T-helper 2 cell (primary cell): ENCODE data around the gene CTNNA1.

Experiments
- DNase-seq, 5 experiments: peaks; one replicate each; pipeline versions ENCODE4 v3.0.0 to v3.0.0-alpha.2; 2012 to 2022

CTNNA1 gene

DNA sequence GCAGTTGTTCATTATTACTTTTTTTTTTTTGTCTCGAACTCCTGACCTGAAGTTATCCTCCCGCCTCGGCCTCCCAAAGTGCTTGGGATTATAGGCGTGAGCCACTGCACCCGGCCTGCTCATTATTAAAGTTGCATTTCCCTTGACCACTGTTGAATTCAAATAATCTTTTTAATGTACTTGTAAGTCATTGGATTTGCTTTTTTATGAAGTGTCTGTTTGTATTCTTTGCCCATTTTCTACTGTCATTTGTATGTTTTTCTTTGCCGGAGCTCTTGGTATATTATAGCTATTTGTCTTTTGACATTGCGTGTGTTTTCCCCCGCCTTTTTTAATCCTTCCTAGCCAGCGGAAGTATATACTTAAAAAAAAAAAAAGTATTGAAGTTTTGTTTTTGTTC lies 99.9 kb downstream of the CTNNA1 start:
- DNase-seq: peak in 1 of 5 experiments; percentile 43

DNA sequence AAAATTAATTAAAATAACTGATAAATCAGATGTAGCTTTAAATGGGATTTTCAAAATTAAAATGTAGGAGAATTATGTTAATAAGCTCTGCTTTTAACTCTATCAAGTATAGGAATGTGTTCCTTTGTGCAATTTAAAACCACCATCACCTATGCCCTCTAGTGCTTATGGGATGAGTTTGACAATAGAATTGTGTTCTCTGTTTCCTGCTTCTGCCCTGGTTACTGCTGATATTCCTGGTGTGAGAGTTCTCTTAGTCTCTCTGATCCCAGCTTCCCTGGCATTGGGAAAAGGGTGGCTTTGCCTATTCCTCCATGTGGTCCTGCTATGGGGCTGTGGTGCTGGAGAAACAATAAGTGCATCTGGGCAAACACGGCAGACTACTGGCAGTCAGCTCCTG lies 113.8 kb downstream of the CTNNA1 start:
- DNase-seq: no peak

- no peak for DNase-seq
These were observed 115.8 kb downstream of the CTNNA1 start for GRCh38 chr5:138869038-138869437.

DNA sequence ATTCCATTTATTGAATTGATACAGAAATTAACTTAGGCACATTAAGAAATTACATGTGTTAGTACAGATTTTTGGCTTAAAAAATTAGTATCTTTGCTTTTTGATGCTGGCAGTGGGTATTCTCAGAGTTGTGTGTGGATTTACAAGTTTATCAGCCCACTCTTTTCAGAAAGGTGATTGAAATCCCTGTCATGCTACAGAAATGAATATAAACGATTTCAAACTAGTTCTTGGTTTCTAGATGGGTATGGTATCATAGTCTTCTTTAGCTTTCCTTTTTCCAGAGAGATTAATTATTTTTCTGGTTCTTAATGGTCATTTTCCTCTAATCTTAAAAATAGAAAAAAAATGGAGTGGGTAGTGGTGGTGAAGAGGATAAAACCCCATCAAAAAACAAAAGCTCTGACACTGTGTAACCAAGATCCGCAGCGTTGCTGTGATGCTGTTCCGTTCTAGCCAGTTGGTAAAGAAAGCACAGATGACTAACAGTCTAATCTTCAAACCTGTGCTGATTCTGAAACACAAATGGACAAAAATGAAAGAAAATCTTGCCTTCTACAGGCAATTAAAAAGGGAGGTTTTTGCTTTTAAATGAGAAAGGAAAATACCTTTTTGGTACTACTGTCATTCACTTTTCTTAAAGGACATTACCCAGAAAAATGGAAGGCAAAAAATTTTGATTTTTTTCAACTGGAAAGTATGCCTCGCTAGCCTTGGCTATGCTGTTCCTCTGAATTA lies 116.7 kb downstream of the CTNNA1 start:
- peak in 1 of 5 experiments; percentile 73 for DNase-seq

DNA sequence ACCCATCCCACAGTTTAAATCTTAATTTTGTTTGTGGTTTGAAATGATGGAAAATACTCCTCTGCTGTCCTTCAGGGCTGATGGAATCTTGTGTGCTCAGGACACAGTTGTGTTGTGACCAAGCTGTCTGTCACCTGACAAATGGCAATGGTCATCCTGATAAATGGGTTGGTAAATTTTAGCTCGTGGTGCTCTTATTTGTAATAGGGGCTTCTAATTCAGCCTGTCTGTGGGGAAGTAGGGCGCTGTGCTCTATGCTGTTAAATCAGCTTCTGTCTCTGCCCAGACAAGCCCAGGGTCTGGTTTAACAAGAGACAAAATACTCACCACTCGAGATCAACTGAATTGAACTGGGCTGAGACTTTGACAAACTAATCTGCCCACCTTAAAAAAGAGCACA lies 117.4 kb downstream of the CTNNA1 start:
- no peak for DNase-seq

GRCh38 chr5:138872841-138873465 lies 119.7 kb downstream of the CTNNA1 start:
- DNase-seq: no peak

DNA sequence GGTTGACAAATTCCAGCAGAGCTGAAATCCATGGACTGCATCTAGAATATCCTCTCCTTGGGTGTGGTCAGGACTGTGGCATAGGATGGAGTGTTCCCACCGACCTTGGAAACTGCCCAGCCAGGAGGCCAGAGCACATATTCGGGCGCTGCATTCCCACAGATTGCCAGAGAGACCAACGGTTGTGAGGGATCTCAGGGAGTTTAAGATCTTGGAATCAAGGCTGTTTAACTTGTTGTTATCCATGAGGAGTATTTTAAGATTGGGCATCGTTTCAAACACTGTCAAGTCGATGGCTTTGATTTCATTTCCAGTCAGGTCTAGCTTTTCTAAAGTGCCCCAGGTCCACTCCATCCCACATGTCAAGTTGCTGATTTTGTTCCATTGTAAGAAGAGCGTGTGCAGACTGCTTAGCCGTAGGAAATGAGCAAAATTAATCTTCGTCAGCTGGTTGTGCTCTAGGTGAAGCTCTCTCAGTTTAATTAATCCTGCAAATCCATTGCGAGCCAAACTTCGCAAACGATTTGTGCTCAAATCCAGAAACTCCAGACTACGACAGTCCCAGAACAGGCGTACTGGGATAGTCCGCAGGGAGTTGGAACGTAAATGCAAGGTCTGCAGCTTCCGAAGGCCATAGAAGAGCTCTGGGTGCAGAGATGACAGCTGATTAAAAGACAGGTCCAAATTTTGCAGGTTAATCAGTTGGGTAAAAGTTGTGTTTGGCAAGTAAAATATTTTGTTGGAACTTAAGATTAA lies 120.4 kb downstream of the CTNNA1 start:
- DNase-seq: no peak

DNA sequence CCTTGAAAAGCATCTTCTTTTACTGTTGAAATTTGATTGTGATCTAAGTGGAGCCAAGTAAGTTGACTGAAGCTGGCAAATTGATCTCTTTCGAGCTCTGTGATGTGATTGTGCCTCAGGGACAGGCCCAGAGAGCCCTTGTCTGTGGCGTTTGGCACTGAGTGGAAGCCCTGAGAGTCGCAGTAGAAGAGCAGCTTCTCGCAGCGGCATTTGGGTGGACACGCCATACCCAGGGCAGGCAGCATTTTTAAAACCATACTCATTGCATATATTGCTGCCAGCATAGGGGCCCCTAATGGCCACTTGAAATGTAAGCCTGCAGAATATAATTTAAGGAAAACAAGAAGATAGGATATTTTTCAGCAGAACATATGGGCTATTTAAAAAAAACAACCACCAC lies 121.0 kb downstream of the CTNNA1 start:
- no peak for DNase-seq

DNA sequence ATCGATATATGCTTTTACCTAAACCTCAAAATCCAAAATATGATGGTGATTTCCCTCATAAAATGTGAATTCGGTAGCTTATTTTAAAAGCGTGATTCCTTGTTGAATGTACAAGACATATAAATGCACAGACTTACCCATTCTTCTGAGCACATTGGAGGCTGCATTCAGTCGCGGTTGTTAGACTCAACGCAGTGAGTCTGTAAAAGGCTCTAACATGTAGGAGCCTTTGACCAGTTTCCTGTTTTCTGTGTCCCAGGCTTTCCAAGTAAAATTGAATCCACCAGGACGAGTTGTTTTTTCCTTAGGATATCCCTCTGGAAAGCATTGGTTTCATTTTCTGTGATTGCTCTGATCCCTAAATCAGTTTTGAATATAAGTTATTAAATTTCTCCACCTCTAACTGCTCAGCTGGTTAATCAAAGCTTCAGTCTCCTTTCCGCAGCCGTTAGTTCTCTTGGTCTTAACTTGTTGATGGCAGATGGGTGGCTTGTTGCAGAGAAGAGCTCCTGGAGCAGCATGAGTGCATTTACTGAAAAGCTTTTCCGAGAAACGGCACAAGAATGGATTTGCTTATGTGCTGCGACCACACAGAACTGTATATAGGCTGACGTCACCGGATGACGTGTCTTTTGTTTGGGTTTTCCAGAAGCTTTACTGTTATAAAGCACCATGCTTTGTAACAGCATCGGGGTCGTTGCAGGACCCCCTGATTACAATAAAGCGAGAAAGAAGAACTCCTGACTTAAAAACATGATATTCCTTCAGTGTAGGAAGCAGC lies 121.7 kb downstream of the CTNNA1 start, which contains the start of gene LRRTM2:
TSS of gene LRRTM2 (minus strand) at position 565 of the 781 bp plus-strand sequence. CDS start at position 141, 424 bp downstream.
- peak in 1 of 5 experiments; percentile 32 for DNase-seq

GRCh38 chr5:138875552-138875875 lies 122.3 kb downstream of the CTNNA1 start:
- peak in 1 of 5 experiments; percentile 45 for DNase-seq

DNA sequence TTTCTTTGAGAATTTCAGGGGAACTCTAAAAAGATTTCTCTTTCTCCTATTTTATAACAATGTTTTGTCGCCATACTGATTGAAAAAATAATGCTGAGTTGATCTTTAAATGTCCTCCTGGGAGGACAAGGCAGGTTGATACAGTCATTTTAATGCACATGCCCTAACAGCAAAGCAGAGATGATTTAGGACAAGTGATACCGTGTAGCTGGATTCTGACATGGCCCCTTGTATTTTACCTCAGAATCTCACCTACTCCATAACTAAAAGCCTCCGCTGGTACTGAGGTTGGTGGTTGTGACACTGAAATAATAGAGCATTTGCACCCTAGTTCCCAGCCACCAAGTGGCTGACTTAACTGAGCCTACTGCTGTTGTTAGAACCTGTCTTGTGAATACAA lies 122.7 kb downstream of the CTNNA1 start:
- no peak for DNase-seq

DNA sequence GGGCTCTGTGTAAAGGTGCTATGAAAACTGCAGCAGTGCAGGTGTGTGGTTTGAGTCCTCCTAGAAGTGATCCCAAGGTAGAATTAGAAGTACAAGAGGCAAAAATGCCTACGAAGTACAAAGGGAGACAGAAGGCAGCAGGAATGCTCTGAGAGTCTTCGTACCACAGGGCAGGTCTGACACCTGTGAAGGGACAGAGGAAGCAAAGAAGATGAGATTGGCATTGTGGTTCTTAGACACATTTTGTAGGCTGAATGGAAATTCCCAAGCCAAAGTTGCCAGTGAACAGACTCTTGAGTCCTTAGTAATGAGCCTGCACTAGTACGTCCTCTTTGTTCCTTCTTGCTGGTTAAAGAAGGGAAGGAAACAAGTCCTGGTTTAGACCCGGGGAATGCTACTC lies 123.6 kb downstream of the CTNNA1 start:
- DNase-seq: no peak

DNA sequence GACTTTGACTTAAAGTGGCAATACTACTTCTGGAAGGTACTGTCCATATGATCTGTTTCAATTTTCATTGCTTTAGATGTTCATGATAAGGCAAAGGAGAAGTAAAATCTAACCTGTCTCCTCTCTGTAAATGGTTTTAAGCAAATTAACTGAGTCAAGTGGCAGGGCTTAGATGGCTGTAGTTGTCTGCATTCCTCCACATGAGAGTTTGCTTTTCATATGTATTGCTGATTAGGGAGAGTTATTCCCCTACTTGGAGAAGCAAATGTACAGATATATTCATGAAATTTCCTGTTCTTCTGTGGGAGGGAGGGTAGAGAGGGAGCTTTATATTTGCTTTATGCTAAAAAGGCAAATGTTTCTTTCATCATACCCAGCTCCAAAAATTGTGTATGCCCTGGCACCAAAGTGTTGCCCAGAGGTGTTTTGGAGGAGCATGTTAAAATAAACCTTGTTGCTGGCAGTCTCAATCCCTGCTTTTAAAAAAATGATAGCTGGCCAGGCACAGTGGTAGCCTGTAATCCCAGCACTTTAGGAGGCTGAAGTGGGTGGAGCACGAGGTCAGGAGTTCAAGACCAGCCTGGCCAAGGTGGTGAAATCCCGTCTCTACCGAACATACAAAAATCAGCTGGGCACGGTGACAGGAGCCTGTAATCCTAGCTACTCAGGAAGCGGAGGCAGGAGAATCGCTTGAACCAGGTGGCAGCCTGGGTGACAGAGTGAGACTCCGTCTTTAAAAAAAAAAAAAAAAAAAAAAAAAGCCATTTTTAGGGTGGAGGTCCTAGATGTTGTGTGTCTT lies 125.4 kb downstream of the CTNNA1 start:
- DNase-seq: no peak

GRCh38 chr5:138883211-138883610 lies 130.0 kb downstream of the CTNNA1 start:
- no peak for DNase-seq

DNA sequence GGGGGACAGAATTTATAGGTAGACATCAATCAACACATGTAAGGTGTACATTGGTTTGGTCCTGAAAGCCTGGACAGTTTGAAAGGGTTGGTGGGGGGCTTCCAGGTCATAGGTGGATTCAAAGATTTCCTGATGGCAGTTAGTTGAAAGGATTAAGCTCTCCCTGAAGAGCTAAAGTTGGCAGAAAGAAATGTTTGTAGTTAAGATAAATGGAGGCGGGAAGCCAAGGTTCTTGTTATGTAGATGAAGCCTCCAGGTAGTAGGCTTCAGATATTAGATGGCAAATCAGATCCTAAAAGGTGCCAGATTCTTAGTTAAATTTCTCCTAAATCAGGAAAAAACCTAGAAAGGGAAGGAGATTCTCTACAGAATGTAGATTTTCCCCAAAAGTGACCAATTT lies 130.9 kb downstream of the CTNNA1 start:
- no peak for DNase-seq

DNA sequence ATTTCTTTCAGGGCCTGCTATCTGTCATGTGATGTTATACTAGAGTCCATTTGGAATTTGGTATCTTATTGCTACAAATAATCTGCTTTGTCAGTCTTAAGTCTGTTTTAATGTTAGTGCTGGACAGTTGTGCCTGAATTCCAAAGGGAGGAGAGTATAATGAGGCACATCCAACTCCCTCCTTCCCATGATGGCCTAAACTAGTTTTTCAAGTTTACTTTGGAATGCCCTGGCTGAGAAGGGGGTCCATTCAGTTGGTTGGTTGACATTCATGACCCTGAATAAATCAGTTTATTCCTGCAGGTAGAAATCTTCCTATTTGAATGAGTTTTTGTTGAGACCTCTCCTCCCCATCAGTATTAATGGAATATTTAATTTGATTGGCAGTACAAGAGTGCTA lies 131.3 kb downstream of the CTNNA1 start:
- no peak for DNase-seq

DNA sequence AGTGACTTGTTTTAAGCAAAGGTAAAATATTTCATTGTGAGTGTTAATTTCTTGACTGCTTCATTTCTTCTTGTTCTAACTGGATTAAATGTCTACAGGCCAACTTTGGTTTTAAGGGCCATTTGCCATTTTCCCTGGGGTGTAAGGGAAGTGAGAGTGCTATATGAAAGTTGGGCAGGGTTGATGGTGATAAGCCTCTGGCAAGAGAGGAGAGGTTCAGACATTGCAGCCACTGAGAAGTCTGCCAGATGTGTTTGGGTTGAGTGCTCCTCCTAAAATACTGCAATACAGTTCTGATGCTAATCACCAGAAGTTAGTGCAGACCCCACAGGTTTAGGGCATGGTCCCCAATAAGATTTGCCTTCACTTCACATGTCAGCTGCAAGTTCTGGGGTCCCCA lies 136.8 kb downstream of the CTNNA1 start:
- no peak for DNase-seq

- DNase-seq: no peak
These were observed 137.4 kb downstream of the CTNNA1 start for GRCh38 chr5:138890644-138891043.

- peak in 1 of 5 experiments; percentile 38 for DNase-seq
These were observed 142.7 kb downstream of the CTNNA1 start for GRCh38 chr5:138895918-138896317.

DNA sequence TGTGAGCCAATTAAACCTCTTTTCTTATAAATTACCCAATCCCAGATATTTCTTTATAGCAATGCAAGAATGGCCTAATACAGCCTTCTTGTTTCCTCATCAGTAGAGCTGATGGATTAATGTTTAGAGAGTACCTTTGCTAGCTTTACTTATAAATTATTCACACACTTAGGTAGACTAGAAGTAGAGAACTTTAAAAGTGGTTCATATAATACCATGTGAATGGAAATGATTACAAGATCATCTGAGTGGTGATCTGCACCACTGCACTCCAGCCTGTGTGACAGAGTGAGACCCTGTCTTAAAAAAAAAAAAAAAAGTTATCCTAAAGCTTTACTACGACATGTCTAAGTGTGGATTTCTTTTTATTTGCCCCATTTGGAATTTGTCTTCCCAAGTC lies 145.1 kb downstream of the CTNNA1 start:
- DNase-seq: no peak

DNA sequence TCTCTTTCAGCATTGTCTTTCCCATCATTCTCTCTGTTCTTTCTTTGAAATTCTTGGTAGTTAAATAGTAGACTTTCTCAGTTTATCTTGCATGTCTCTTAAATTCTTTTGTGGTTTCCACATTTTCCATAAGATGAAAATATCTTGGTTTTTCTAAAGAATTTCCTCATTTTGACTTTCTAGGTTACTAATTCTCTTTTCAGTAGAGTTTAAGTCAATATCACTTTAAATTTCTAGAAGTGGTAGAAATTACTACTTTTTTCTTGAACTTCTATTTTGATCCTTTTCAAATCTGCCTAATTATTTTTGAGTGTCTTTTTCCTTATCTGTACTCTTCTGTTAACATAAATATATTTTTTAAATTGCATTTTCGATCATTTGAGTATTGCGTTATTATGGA lies 145.5 kb downstream of the CTNNA1 start:
- DNase-seq: no peak
